Measurements from ENCODE around the gene TMEM242. TPM values are rescaled to one million over a fixed set of nuclear protein-coding genes. Genes with fewer than 3 reads are reported as not detected.

TMEM242 gene
- total and polyA plus RNA-seq, 2 of the 13 experiments (the other 11 are each of a cell fraction or from before 2014, with no cell fraction given): 5.6 to 11.1 TPM

- TF ChIP-seq ZNF331 (CRISPR knock-in tag; IDR thresholded peaks at IDR 0.05) (no peak), ZNF563 (CRISPR knock-in tag; IDR thresholded peaks at IDR 0.05) (peak; percentile 83), ARNT (IDR thresholded peaks at IDR 0.05) (no peak), MZF1 (CRISPR knock-in tag; IDR thresholded peaks at IDR 0.05; ENCODE audit: borderline replicate concordance) (no peak), NFYC (CRISPR knock-in tag; IDR thresholded peaks at IDR 0.05) (no peak), ZMYM4 (CRISPR knock-in tag; IDR thresholded peaks at IDR 0.05) (peak; percentile 36; the same call in 1 of the 2 replicates), U2AF1 (optimal IDR thresholded peaks at IDR 0.05; ENCODE audit: low read depth, low read length) (no peak), KAT8 (CRISPR knock-in tag; IDR thresholded peaks at IDR 0.05) (no peak), JUN (CRISPR knock-in tag; IDR thresholded peaks at IDR 0.05) (0 out of 2 replicates have a peak, but pooled peaks have one; percentile 28), GZF1 (CRISPR knock-in tag; IDR thresholded peaks at IDR 0.05) (no peak), GPBP1L1 (CRISPR knock-in tag; IDR thresholded peaks at IDR 0.05) (no peak), ZSCAN21 (CRISPR knock-in tag; IDR thresholded peaks at IDR 0.05; ENCODE audit: borderline replicate concordance) (peak; percentile 80; the same call in 1 of the 2 replicates), TEF (CRISPR knock-in tag; IDR thresholded peaks at IDR 0.05) (no peak; the same call in 1 of the 2 replicates), FOXO4 (CRISPR knock-in tag; conservative IDR thresholded peaks at IDR 0.05) (no peak), BHLHE40 (IDR thresholded peaks at IDR 0.05; ENCODE audit: low read length) (no peak), ATF7 (IDR thresholded peaks at IDR 0.05) (no peak), ATF7 (CRISPR knock-in tag; IDR thresholded peaks at IDR 0.05) (no peak), ZNF232 (CRISPR knock-in tag; IDR thresholded peaks at IDR 0.05; ENCODE audit: borderline replicate concordance) (0 out of 2 replicates have a peak, but pooled peaks have one; percentile 64)
- TF ChIP-seq, protein P1, sequence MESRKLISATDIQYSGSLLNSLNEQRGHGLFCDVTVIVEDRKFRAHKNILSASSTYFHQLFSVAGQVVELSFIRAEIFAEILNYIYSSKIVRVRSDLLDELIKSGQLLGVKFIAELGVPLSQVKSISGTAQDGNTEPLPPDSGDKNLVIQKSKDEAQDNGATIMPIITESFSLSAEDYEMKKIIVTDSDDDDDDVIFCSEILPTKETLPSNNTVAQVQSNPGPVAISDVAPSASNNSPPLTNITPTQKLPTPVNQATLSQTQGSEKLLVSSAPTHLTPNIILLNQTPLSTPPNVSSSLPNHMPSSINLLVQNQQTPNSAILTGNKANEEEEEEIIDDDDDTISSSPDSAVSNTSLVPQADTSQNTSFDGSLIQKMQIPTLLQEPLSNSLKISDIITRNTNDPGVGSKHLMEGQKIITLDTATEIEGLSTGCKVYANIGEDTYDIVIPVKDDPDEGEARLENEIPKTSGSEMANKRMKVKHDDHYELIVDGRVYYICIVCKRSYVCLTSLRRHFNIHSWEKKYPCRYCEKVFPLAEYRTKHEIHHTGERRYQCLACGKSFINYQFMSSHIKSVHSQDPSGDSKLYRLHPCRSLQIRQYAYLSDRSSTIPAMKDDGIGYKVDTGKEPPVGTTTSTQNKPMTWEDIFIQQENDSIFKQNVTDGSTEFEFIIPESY (CRISPR knock-in tag; IDR thresholded peaks at IDR 0.05): no peak
- TF ChIP-seq, protein P2, sequence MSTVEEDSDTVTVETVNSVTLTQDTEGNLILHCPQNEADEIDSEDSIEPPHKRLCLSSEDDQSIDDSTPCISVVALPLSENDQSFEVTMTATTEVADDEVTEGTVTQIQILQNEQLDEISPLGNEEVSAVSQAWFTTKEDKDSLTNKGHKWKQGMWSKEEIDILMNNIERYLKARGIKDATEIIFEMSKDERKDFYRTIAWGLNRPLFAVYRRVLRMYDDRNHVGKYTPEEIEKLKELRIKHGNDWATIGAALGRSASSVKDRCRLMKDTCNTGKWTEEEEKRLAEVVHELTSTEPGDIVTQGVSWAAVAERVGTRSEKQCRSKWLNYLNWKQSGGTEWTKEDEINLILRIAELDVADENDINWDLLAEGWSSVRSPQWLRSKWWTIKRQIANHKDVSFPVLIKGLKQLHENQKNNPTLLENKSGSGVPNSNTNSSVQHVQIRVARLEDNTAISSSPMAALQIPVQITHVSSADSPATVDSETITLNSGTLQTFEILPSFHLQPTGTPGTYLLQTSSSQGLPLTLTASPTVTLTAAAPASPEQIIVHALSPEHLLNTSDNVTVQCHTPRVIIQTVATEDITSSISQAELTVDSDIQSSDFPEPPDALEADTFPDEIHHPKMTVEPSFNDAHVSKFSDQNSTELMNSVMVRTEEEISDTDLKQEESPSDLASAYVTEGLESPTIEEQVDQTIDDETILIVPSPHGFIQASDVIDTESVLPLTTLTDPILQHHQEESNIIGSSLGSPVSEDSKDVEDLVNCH (CRISPR knock-in tag; IDR thresholded peaks at IDR 0.05): no peak
- TF ChIP-seq, protein P3, sequence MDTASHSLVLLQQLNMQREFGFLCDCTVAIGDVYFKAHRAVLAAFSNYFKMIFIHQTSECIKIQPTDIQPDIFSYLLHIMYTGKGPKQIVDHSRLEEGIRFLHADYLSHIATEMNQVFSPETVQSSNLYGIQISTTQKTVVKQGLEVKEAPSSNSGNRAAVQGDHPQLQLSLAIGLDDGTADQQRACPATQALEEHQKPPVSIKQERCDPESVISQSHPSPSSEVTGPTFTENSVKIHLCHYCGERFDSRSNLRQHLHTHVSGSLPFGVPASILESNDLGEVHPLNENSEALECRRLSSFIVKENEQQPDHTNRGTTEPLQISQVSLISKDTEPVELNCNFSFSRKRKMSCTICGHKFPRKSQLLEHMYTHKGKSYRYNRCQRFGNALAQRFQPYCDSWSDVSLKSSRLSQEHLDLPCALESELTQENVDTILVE (CRISPR knock-in tag; IDR thresholded peaks at IDR 0.05): no peak
Measured at GRCh38 chr6:157274471-157275226, 48.7 kb downstream of the TMEM242 start (continued).
